Brain pericyte (primary cell): ENCODE measurements around the gene ADPRS.

Experiments
- DNase-seq: peaks from one replicate; pipeline ENCODE4 v3.0.0-alpha.2; 2012; ENCODE audit warnings: low read depth, low spot score

ADPRS gene

GRCh38 chr1:36087233-36088123, 1.2 kb upstream of the ADPRS start:
- no peak for DNase-seq

GRCh38 chr1:36088265-36088576, 471 bp upstream of the ADPRS start:
- DNase-seq, result no peak

- no peak for DNase-seq
These were observed 865 bp downstream of the ADPRS start for GRCh38 chr1:36089393-36090121.

GRCh38 chr1:36091141-36091540, 2.4 kb downstream of the ADPRS start:
- DNase-seq, result no peak

GRCh38 chr1:36091698-36092097, 3.0 kb downstream of the ADPRS start:
- no peak for DNase-seq

GRCh38 chr1:36092166-36092797, 3.6 kb downstream of the ADPRS start:
- DNase-seq, result no peak

- no peak for DNase-seq
These were observed 4.1 kb downstream of the ADPRS start for GRCh38 chr1:36092798-36093185.

GRCh38 chr1:36093226-36093625, 4.5 kb downstream of the ADPRS start:
- no peak for DNase-seq

- no peak for DNase-seq
These were observed 5.2 kb downstream of the ADPRS start for GRCh38 chr1:36093929-36094328.

- no peak for DNase-seq
These were observed 5.9 kb downstream of the ADPRS start for GRCh38 chr1:36094621-36095061.

GRCh38 chr1:36095760-36096405, 7.2 kb downstream of the ADPRS start:
- no peak for DNase-seq

GRCh38 chr1:36096500-36097432, 8.1 kb downstream of the ADPRS start:
- no peak for DNase-seq

GRCh38 chr1:36097693-36098585, 9.2 kb downstream of the ADPRS start:
- DNase-seq, result no peak

GRCh38 chr1:36098650-36099365, 10.1 kb downstream of the ADPRS start:
- DNase-seq, result no peak

- DNase-seq, result no peak
These were observed 11.1 kb downstream of the ADPRS start for GRCh38 chr1:36099681-36100341.

- no peak for DNase-seq
These were observed 11.7 kb downstream of the ADPRS start for GRCh38 chr1:36100376-36100775.

- DNase-seq, result no peak
These were observed 12.9 kb downstream of the ADPRS start for GRCh38 chr1:36101546-36101945.

GRCh38 chr1:36106269-36106668, 17.6 kb downstream of the ADPRS start:
- no peak for DNase-seq

GRCh38 chr1:36107394-36107793, 18.7 kb downstream of the ADPRS start:
- DNase-seq, result no peak
